ENCODE measurements around the gene PCDH9. TPM values are rescaled to one million over a fixed set of nuclear protein-coding genes. Genes with fewer than 3 reads are reported as not detected.

PCDH9 gene
- total RNA-seq, 1 donor from 2014 or later: 14.7 TPM

GRCh38 chr13:66984241-66984640 lies 245.9 kb downstream of the PCDH9 start:
- H3K9me3 ChIP-seq (replicated peaks): no peaks in the 10 kb centered on the region
- H3K27ac ChIP-seq (replicated peaks): no peak overlapping the region
- intact Hi-C loops (cut with micrococcal nuclease): no loop called here
- no peaks in the 10 kb centered on the region for H3K4me1 ChIP-seq
- H3K36me3 ChIP-seq: no peaks in the 10 kb centered on the region
- TF ChIP-seq, protein P1, sequence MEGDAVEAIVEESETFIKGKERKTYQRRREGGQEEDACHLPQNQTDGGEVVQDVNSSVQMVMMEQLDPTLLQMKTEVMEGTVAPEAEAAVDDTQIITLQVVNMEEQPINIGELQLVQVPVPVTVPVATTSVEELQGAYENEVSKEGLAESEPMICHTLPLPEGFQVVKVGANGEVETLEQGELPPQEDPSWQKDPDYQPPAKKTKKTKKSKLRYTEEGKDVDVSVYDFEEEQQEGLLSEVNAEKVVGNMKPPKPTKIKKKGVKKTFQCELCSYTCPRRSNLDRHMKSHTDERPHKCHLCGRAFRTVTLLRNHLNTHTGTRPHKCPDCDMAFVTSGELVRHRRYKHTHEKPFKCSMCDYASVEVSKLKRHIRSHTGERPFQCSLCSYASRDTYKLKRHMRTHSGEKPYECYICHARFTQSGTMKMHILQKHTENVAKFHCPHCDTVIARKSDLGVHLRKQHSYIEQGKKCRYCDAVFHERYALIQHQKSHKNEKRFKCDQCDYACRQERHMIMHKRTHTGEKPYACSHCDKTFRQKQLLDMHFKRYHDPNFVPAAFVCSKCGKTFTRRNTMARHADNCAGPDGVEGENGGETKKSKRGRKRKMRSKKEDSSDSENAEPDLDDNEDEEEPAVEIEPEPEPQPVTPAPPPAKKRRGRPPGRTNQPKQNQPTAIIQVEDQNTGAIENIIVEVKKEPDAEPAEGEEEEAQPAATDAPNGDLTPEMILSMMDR (IDR thresholded peaks at IDR 0.05; ENCODE audit: borderline replicate concordance): no peak
- no peaks in the 10 kb centered on the region for H3K27me3 ChIP-seq (ENCODE audit: low read depth)
- DNase-seq: no peak
- H3K4me3 ChIP-seq: no peak overlapping the region

- no peak for DNase-seq
- Histone ChIP-seq H3K4me3 (no peak overlapping the region), H3K4me1 (no peaks in the 10 kb centered on the region), H3K36me3 (no peaks in the 10 kb centered on the region), H3K27me3 (ENCODE audit: low read depth) (no peaks in the 10 kb centered on the region), H3K9me3 (replicated peaks) (no peaks in the 10 kb centered on the region), H3K27ac (replicated peaks) (no peak overlapping the region)
- intact Hi-C loops (cut with micrococcal nuclease): no loop called here
- TF ChIP-seq, protein P1 (IDR thresholded peaks at IDR 0.05; ENCODE audit: borderline replicate concordance): no peak
These were observed 248.2 kb downstream of the PCDH9 start for GRCh38 chr13:66981912-66982311.

DNA sequence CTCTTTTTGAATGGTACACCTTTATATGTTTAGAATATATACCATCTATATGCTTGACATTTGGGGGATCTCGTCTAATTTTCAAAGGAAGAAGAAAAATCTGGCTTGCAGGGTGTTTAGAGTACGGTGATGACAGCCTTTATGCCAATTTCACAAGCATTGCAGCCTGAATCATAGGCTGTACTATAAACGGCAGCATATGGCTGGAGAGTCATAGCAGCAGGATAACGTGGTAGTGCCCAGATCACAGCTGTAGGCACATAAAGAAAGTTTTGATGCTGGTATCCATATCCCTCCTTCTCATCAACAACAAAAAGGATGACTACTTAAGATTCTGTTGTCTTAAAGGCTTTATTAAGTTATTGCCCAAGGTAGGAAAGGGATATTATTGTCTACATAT lies 253.0 kb downstream of the PCDH9 start:
- TF ChIP-seq, protein P1 (IDR thresholded peaks at IDR 0.05; ENCODE audit: borderline replicate concordance): no peak
- intact Hi-C loops (cut with micrococcal nuclease): no loop called here
- H3K36me3 ChIP-seq: no peaks in the 10 kb centered on the region
- H3K27ac ChIP-seq (replicated peaks): no peak overlapping the region
- H3K4me1 ChIP-seq: no peaks in the 10 kb centered on the region
- H3K9me3 ChIP-seq (replicated peaks): no peaks in the 10 kb centered on the region
- H3K4me3 ChIP-seq: no peak overlapping the region
- DNase-seq: no peak
- H3K27me3 ChIP-seq (ENCODE audit: low read depth): no peaks in the 10 kb centered on the region

- no peak overlapping the region for H3K27ac ChIP-seq (replicated peaks)
- H3K4me3 ChIP-seq: no peak overlapping the region
- no peak for DNase-seq
- H3K4me1 ChIP-seq: no peaks in the 10 kb centered on the region
- H3K27me3 ChIP-seq (ENCODE audit: low read depth): no peaks in the 10 kb centered on the region
- H3K9me3 ChIP-seq (replicated peaks): no peaks in the 10 kb centered on the region
- TF ChIP-seq, protein P1 (IDR thresholded peaks at IDR 0.05; ENCODE audit: borderline replicate concordance): no peak
- H3K36me3 ChIP-seq: no peaks in the 10 kb centered on the region
- intact Hi-C loops (cut with micrococcal nuclease): no loop called here
These were observed 255.2 kb downstream of the PCDH9 start for GRCh38 chr13:66974889-66975288.

GRCh38 chr13:66974174-66974573 lies 256.0 kb downstream of the PCDH9 start:
- TF ChIP-seq, protein P1 (IDR thresholded peaks at IDR 0.05; ENCODE audit: borderline replicate concordance): no peak
- H3K27me3 ChIP-seq (ENCODE audit: low read depth): no peaks in the 10 kb centered on the region
- intact Hi-C loops (cut with micrococcal nuclease): no loop called here
- DNase-seq: no peak
- H3K36me3 ChIP-seq: no peaks in the 10 kb centered on the region
- H3K4me3 ChIP-seq: no peak overlapping the region
- H3K4me1 ChIP-seq: no peaks in the 10 kb centered on the region
- H3K9me3 ChIP-seq (replicated peaks): no peaks in the 10 kb centered on the region
- H3K27ac ChIP-seq (replicated peaks): no peak overlapping the region

- intact Hi-C loops (cut with micrococcal nuclease): no loop called here
- Histone ChIP-seq H3K4me1 (no peaks in the 10 kb centered on the region), H3K9me3 (replicated peaks) (no peaks in the 10 kb centered on the region), H3K27ac (replicated peaks) (no peak overlapping the region), H3K27me3 (ENCODE audit: low read depth) (no peaks in the 10 kb centered on the region), H3K36me3 (no peaks in the 10 kb centered on the region), H3K4me3 (no peak overlapping the region)
- no peak for DNase-seq
- TF ChIP-seq, protein P1 (IDR thresholded peaks at IDR 0.05; ENCODE audit: borderline replicate concordance): no peak
These were observed 257.5 kb downstream of the PCDH9 start for GRCh38 chr13:66972659-66973058.
